Measurements from ENCODE around the gene UHRF1.

Gene UHRF1

DNA sequence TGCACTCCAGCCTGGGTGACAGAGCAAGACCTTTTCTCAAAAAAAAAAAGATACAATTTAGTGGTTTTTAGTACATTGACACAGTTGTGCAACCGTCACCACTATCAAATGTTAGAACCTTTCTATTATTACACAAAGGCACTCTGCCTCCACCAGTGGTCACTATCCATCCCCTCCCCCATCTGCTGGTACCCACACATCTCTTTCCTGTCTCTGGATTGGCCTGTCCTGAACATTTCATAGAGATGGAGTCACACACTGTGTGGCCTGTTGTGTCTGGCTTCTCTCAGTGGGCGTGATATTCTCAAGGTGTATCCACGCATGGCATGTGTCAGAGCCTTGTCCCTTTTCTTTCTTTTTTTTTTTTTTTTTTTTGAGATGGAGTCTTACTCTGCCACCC, 70.8 kb downstream of the UHRF1 start:
- H3K79me2 ChIP-seq (ENCODE audit: low read length), result peaks cover 91% of the 10 kb centered on the region
- H3K4me1 ChIP-seq (ENCODE audit: low read length), result peaks cover 29% of the 10 kb centered on the region
- no peak overlapping the region for H3K4me3 ChIP-seq (ENCODE audit: low read length)
- H3K27me3 ChIP-seq (ENCODE audit: low read depth, low read length), result no peaks in the 10 kb centered on the region
- no peak overlapping the region for H3K4me2 ChIP-seq (ENCODE audit: low read length)
- peaks cover 96% of the 10 kb centered on the region for H4K20me1 ChIP-seq (ENCODE audit: insufficient read depth, low read length)
- H2AFZ ChIP-seq (ENCODE audit: low read depth, low read length), result no peak overlapping the region
- no peak overlapping the region for H3K9ac ChIP-seq (ENCODE audit: low read length)
- H3K9me3 ChIP-seq (ENCODE audit: insufficient read depth, low read length), result no peaks in the 10 kb centered on the region
- TF ChIP-seq EZH2phosphoT487 (IDR thresholded peaks at IDR 0.05; ENCODE audit: low read depth) (no peak), CTCF (IDR thresholded peaks at IDR 0.05; ENCODE audit: low read depth, low read length) (no peak)
- H3K27ac ChIP-seq (ENCODE audit: low read length), result no peak overlapping the region
- peaks cover 41% of the 10 kb centered on the region for H3K36me3 ChIP-seq (replicated peaks; ENCODE audit: low read depth, low read length)

DNA sequence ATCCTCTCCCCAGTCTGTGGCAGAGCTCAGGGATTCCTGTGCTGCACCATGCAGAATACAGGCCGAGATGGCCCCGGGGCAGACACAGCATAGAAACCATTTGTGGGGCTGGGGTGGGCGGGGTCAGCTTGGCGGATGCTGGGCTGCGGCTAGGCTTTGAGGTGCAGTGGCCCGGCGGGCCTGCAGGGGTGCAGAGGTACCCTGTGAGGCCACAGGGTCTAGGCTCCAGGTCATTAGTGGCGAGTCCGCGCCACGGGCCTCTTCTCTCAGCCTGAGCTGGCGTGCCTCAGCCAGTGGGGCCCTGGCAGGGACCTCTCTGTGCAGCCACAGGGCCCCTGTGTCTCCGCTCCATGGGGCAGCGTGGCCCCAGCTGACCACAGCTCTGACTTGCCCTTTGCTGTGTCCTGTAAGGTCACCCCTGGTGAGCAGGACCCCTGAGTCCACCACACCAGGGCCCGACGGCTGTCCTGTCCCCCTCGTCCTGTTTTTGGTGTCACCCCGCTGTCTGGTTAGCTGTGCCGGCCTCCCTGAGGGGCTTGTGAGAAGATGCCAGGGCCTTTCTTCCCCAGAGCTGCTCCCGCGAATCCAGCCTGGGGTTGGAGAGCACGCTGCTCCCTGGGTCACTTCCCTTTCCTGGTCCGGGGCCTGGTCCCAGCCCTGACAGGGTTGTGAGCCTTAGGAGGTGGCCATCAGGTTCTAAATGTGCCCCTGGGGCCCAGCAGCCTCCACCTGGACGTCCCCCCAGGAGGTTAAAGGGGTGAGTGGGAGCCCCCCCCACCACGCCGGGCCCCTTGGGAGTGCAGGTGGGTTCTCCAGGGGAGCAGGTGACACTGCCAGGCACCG, 71.8 kb downstream of the UHRF1 start:
- Histone ChIP-seq H3K4me3 (ENCODE audit: low read length) (peak overlapping the region; percentile 5; the same call in 1 of the 2 replicates), H3K9ac (ENCODE audit: low read length) (no peak overlapping the region), H3K27ac (ENCODE audit: low read length) (0 out of 2 replicates have a peak overlapping the region, but pooled peaks have one; percentile 8), H2AFZ (ENCODE audit: low read depth, low read length) (no peak overlapping the region), H3K4me2 (ENCODE audit: low read length) (peak overlapping the region; percentile 35), H4K20me1 (ENCODE audit: insufficient read depth, low read length) (peaks cover 96% of the 10 kb centered on the region), H3K4me1 (ENCODE audit: low read length) (peaks cover 29% of the 10 kb centered on the region), H3K27me3 (ENCODE audit: low read depth, low read length) (no peaks in the 10 kb centered on the region), H3K9me3 (ENCODE audit: insufficient read depth, low read length) (no peaks in the 10 kb centered on the region), H3K79me2 (ENCODE audit: low read length) (peaks cover 92% of the 10 kb centered on the region), H3K36me3 (replicated peaks; ENCODE audit: low read depth, low read length) (peaks cover 41% of the 10 kb centered on the region)
- no peak for TF ChIP-seq EZH2phosphoT487 (IDR thresholded peaks at IDR 0.05; ENCODE audit: low read depth)
- TF ChIP-seq CTCF (IDR thresholded peaks at IDR 0.05; ENCODE audit: low read depth, low read length), result no peak

- H3K36me3 ChIP-seq (replicated peaks; ENCODE audit: low read depth, low read length), result peaks cover 36% of the 10 kb centered on the region
- H3K9me3 ChIP-seq (ENCODE audit: insufficient read depth, low read length), result no peaks in the 10 kb centered on the region
- TF ChIP-seq CTCF (IDR thresholded peaks at IDR 0.05; ENCODE audit: low read depth, low read length) (no peak), EZH2phosphoT487 (IDR thresholded peaks at IDR 0.05; ENCODE audit: low read depth) (no peak)
- H3K27me3 ChIP-seq (ENCODE audit: low read depth, low read length), result no peaks in the 10 kb centered on the region
- H3K79me2 ChIP-seq (ENCODE audit: low read length), result peaks cover 92% of the 10 kb centered on the region
- H3K27ac ChIP-seq (ENCODE audit: low read length), result no peak overlapping the region
- H3K4me2 ChIP-seq (ENCODE audit: low read length), result peak overlapping the region; percentile 35
- no peak overlapping the region for H2AFZ ChIP-seq (ENCODE audit: low read depth, low read length)
- no peak overlapping the region for H3K9ac ChIP-seq (ENCODE audit: low read length)
- no peak overlapping the region for H3K4me3 ChIP-seq (ENCODE audit: low read length)
- peaks cover 96% of the 10 kb centered on the region for H4K20me1 ChIP-seq (ENCODE audit: insufficient read depth, low read length)
- H3K4me1 ChIP-seq (ENCODE audit: low read length), result peaks cover 27% of the 10 kb centered on the region
Measured at GRCh38 chr19:4981681-4981958, 72.3 kb downstream of the UHRF1 start.

DNA sequence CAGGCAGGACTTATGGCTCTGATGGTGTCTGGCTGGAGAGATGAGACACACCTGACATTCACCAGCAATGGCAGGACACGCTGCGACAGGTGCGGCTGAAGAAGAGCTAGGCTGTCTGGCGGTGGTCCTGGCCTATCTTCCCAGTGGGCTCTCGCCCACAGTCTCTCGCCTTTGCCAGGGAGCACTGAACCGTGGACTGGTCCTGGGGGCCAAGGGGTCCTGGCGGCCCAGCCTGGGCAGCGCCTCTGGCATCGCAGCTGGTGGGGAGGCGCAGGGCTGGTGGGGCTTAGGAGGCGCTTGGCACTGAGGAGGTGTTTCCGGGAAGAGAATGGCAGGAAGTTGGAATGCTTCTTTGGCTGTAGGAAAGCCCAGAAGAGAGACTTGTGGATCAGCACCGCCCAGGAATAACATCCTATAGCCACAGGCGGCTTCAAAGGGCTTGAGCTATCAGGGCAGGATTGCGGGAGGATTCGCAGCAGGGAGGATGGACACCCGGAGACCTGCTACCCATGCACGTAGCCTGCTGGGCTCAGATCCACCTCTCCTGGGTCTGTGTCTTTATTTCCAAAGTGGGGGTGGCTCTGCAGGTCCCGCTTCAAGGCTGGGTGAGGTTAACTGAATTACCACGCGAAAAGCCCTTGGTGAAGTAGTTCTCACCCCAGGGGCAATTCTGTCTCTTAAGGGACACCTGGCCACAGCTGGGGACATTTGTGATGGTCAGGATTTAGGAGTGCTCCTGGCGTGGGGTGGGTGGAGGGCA, 74.2 kb downstream of the UHRF1 start:
- Histone ChIP-seq H3K4me3 (ENCODE audit: low read length) (no peak overlapping the region), H3K9ac (ENCODE audit: low read length) (no peak overlapping the region), H2AFZ (ENCODE audit: low read depth, low read length) (no peak overlapping the region), H3K79me2 (ENCODE audit: low read length) (peaks cover 90% of the 10 kb centered on the region), H3K36me3 (replicated peaks; ENCODE audit: low read depth, low read length) (peaks cover 19% of the 10 kb centered on the region), H3K4me2 (ENCODE audit: low read length) (no peak overlapping the region), H4K20me1 (ENCODE audit: insufficient read depth, low read length) (peaks cover 95% of the 10 kb centered on the region), H3K4me1 (ENCODE audit: low read length) (peaks cover 24% of the 10 kb centered on the region), H3K27ac (ENCODE audit: low read length) (no peak overlapping the region), H3K9me3 (ENCODE audit: insufficient read depth, low read length) (no peaks in the 10 kb centered on the region), H3K27me3 (ENCODE audit: low read depth, low read length) (no peaks in the 10 kb centered on the region)
- TF ChIP-seq EZH2phosphoT487 (IDR thresholded peaks at IDR 0.05; ENCODE audit: low read depth) (no peak), CTCF (IDR thresholded peaks at IDR 0.05; ENCODE audit: low read depth, low read length) (no peak)
